SW480 (cell line): ENCODE measurements around the gene HABP4.
A peak's percentile ranks its signal among the peaks of the same experiment; 100 is the strongest.

Experiments used
- DNase-seq: peaks from one replicate; pipeline ENCODE4 v3.0.0-alpha.2; 2016; ENCODE audit warnings: low spot score

The HABP4 gene

DNA sequence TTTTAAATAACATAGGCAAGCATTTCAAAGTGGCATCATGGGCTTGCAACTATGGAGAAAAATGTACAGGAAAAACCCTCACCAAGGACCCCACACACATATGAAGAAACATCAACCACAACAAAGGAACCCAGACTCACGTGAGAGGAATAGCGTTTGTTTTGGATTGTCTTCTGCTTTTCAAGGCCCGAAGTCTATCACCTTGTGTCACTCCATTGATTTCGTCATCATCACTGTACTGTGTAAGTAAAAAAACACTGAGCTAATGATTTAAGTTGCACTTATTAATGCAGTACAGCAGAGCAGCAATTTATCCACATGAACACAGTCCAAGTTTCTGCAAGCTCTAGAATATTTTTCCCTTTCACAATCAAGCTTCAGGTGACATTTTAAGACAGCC lies 72.4 kb downstream of the HABP4 start:
- DNase-seq = peak; percentile 29

DNA sequence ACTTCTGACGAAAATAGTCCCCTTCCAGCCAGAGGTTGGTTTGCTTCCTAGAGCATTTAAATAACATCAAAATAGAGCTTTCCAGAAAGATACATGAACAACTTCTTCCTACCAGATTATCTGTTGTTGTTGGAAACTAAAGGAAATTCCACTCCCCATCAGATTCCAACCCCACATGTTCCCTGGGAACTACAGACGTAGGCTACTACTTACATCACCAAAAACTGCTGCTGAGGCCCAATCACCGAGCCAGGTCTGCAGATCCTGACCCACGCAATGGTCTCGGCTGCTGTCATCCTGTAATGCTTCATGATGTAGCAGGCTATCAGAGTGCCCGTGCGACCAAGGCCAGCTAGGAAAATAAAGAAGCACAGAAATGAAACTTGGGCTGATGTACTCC lies 73.4 kb downstream of the HABP4 start:
- DNase-seq = no peak

DNA sequence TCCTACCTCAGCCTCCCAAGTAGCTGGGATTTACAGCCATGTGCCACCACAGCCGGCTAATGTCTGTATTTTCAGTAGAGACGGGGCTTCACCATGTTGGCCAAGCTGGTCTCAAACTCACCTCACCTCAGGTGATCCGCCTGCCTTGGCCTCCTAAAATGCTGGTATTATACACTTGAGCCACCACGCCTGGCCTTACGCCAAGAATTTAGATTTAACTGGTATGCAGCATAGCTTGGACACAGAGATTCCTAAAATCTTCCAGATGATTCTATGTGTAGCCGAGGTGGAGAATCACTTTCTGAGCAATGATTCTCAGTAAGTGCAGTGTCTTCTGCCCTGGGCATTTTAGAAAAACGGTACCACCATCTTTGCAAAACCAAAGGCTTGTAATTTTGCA lies 74.1 kb downstream of the HABP4 start:
- DNase-seq = no peak

DNA sequence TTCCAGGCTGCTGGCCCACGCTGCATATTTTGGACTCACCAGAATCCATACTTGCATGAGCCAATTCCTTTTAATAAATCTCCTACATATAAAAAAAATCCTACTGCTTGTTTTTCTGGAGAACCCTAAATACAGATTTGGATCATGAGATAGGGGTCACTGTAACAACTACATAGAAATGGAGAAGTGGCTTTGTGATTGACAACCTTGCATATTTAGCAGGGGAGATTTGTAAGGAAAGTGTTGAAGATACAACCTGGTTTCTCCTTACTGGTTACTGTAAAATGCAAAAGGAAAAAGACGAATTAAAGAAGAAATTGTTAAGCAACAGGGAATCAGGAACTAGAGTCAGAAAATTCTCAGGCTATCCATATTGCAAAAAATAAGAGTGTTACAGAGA lies 74.8 kb downstream of the HABP4 start:
- DNase-seq = no peak

DNA sequence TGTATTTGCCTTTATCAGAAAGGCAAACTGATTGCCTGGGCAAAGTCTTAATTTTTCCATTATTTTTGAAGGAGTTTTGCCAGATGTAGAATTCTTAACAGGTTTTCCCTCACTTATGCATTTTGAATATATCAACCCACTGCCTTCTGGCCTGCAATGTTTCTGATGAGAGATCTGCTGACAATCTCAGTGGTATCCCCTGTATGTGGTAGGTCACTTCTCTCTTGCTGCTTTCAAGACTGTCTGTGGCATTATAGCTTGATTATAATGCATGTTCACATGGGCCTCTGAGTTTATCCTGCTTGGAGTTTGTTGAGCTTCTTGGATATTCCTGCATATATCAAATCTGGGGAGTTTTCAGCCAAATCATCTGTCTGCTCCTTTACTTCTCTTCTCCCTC lies 82.2 kb downstream of the HABP4 start:
- DNase-seq = no peak

DNA sequence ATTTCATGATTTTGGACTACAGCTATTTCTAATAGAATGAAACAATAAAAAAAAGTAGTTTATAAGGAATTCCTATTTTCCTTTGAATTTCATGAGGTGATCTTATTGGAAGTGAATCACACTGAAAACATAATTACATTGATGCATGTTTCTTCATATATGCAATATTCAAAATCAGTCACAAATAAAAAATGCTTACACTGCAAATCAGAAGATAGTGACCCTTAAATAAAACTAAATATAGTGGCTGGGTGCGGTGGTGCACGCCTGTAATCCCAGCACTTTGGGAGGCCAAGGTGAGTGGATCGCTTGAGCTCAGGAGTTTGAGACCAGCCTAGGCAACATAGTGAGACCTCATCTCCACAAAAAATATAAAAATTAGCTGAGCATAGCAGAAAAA lies 90.1 kb downstream of the HABP4 start:
- no peak for DNase-seq
